Subcutaneous adipose tissue (tissue), 4 donors: ENCODE results near the gene DCDC1. TPM values are rescaled to one million over a fixed set of nuclear protein-coding genes. Genes with fewer than 3 reads are reported as not detected.

Experiments used
- CTCF ChIP-seq: fragments of 450-650 bp; IDR thresholded peaks from one replicate; pipeline ENCODE4 v1.5.1; 2016; ENCODE audit warnings: low read depth, mild to moderate bottlenecking, control low read depth, antibody characterized with exemption, moderate library complexity
- total RNA-seq, 4 donors: library from RNA; depleted of rRNA; stranded (reverse); fragments of >200 nt; gene quantifications; one replicate each; pipeline ENCODE4 v1.1.0, GENCODE V29; 2016

Gene DCDC1
- total RNA-seq, 4 donors from 2014 or later = 0.17 to 0.22 TPM; not detected in 2

DNA sequence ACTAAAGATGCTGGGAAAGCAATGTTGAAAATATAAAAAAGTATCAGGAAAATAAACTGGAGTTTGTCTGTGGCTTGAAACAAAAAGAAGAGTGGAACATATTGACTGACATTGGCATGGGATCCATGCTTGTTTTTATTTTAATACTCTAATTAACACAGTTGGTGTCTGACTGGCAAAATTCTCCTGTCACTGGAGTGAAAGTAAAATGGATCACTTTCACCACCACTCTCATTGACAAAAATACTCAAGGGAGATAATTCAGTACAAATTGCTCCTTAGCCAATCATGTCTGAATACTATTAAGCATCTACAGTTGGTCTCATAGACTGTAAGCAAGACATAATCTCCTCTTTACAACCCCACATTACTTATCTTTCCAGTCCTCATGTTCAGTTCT, 101.8 kb downstream of the DCDC1 start:
- TF ChIP-seq CTCF = no peak

DNA sequence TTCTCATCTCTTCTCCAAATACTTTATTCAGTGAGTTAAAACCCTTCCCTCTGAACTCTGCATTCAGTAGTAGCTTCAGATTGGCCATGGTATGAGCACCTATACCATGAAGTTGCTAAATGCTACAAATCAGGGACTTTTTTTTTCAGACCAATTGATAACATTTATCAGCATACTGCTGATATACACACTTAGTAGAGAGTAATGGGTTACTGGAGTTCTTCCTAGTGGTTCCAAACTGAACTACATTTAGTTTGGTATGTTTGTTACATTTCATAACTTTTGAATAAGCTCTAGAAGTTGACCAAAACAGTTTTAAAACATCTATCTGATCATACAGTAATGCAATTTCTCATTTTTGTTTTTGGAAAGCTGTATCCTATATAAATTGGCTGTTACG, 104.7 kb downstream of the DCDC1 start:
- TF ChIP-seq CTCF = no peak

DNA sequence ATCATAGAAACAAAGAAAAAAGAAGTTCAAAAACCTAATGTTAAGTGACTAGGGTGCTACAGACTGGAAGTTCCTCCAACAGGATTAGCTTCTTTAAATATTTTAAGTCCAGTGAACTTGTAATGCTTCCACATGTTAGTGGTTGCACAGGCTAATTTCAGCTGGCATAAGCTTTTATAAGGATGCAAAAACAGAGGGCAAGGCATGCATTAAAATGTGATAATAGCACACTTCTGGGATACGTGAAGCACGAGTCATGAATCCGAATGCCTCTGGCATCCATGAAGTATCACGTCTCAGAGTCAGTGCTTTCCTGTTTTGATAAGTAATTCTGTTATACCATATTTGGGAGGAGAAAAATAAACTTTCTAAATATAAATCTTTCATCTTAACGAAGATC, 106.8 kb downstream of the DCDC1 start:
- no peak for TF ChIP-seq CTCF

- no peak for TF ChIP-seq CTCF
Observed at GRCh38 chr11:31259797-31260196, 109.7 kb downstream of the DCDC1 start.

DNA sequence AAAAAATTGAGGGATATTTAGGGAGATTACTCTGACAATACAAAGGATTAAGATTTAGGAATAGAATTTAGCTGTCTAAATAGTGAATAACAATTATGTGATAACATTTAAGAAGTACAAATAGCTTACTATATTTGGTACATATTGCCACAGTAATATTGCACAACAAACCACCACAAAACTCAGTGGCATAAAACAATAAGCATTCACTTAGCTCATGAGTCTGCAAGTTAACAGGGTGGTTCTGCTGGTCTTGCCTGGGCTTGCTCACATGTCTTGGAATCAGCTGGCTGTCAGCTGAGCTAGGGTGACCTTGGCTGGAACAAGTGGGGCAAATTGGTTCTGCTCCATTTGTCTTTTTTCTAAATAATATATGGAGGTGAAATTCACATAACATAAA, 115.1 kb downstream of the DCDC1 start:
- no peak for TF ChIP-seq CTCF

GRCh38 chr11:31248768-31249167, 120.8 kb downstream of the DCDC1 start:
- no peak for TF ChIP-seq CTCF

DNA sequence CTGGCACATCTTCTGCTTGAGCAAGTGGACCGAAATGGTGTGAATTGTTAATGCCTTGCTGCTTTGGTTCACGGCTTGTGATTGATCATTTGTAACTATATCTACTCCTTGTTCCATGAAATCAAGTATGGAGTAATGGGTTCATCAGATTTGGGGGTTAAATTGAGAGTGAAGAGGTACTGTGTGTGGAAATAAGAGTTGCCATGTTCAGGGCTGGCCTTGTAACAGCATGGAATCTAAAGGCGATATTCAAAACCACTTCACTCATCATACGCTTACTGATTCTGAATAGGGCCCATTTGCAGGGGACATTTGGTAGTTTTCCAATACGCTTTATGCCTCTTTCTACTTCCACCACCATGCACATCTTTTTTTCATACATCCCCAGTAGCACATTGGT, 122.2 kb downstream of the DCDC1 start:
- no peak for TF ChIP-seq CTCF
